ENCODE results near the gene SPTBN2.
"Not testable (repeated sequence)": the region's sequence is repeated elsewhere in the genome, so short reads cannot be mapped to it uniquely, and the experiment has no call there.

The SPTBN2 gene

GRCh38 chr11:66643745-66644437 is 85.1 kb downstream of the SPTBN2 start:
- DNase-seq (ENCODE audit: low read depth), result no peak
- no peak for TF ChIP-seq CTCF (IDR thresholded peaks at IDR 0.05; ENCODE audit: control insufficient read depth, insufficient read depth, low read depth, low read length, missing control alignments)
- H3K4me3 ChIP-seq (ENCODE audit: control insufficient read depth, low read depth, low read length), result no peak overlapping the region

- H3K4me3 ChIP-seq (ENCODE audit: control insufficient read depth, low read depth, low read length), result peak overlapping the region; percentile 9
- no peak for DNase-seq (ENCODE audit: low read depth)
- TF ChIP-seq CTCF (IDR thresholded peaks at IDR 0.05; ENCODE audit: control insufficient read depth, insufficient read depth, low read depth, low read length, missing control alignments), result no peak
Measured at GRCh38 chr11:66641834-66642233, 87.2 kb downstream of the SPTBN2 start.

- not testable (repeated sequence) for DNase-seq (ENCODE audit: low read depth)
- H3K4me3 ChIP-seq (ENCODE audit: control insufficient read depth, low read depth, low read length), result peak overlapping the region; percentile 66
Measured at GRCh38 chr11:66639814-66640340, 89.1 kb downstream of the SPTBN2 start.

- DNase-seq (ENCODE audit: low read depth), result peak; percentile 7
- TF ChIP-seq CTCF (IDR thresholded peaks at IDR 0.05; ENCODE audit: control insufficient read depth, insufficient read depth, low read depth, low read length, missing control alignments), result no peak
- peak overlapping the region; percentile 66 for H3K4me3 ChIP-seq (ENCODE audit: control insufficient read depth, low read depth, low read length)
Measured at GRCh38 chr11:66639066-66639813, 89.8 kb downstream of the SPTBN2 start.

GRCh38 chr11:66638177-66639065 is 90.6 kb downstream of the SPTBN2 start, which contains the start of gene RBM4:
RBM4 (plus strand) TSS chr11:66638703; CDS start chr11:66639712, 1,009 bp downstream.
- peak within 1 kb of the TSS; percentile 66 for H3K4me3 ChIP-seq (ENCODE audit: control insufficient read depth, low read depth, low read length)
- TF ChIP-seq CTCF (IDR thresholded peaks at IDR 0.05; ENCODE audit: control insufficient read depth, insufficient read depth, low read depth, low read length, missing control alignments), result peak; percentile 13
- DNase-seq (ENCODE audit: low read depth), result peak; percentile 100

GRCh38 chr11:66637557-66638176 is 91.3 kb downstream of the SPTBN2 start:
- TF ChIP-seq CTCF (IDR thresholded peaks at IDR 0.05; ENCODE audit: control insufficient read depth, insufficient read depth, low read depth, low read length, missing control alignments), result no peak
- no peak for DNase-seq (ENCODE audit: low read depth)
- peak overlapping the region; percentile 44 for H3K4me3 ChIP-seq (ENCODE audit: control insufficient read depth, low read depth, low read length)

Measured in AG09309 (cell line).